Caco-2 (cell line): Measurements from ENCODE around the gene ADGRG1. TPM values are rescaled to one million over a fixed set of nuclear protein-coding genes. Genes with fewer than 3 reads are reported as not detected.

ENCODE experiments used
- BruUV-seq: library from RNA; stranded (reverse); fragments of 400-500 nt; replicated peaks from 2 replicates; lab custom pipeline; 2021; lab: Mats Ljungman, UMichigan
- CTCF ChIA-PET: fragments of 300-600 bp; sonication (Branson Sonifier 250); formaldehyde crosslinking; loops from one replicate; lab custom pipeline; 2022; ENCODE audit warnings: antibody characterized with exemption; lab: Charles Lee
- POLR2A ChIA-PET: fragments of 300-600 bp; sonication (Branson Sonifier 250); formaldehyde crosslinking; loops from one replicate; lab custom pipeline; 2022; ENCODE audit warnings: antibody characterized with exemption; lab: Charles Lee
- DNase-seq, 2 experiments: peaks; one replicate each; pipeline versions ENCODE4 v3.0.0 to v3.0.0-alpha.2; 2020 to 2022
- H3K27me3 ChIP-seq: replicated peaks from 2 replicates; pipeline ENCODE4 v1.6.0; 2011; ENCODE audit warnings: low read length; ENCODE audit not compliant: control insufficient read depth, insufficient read depth
- H3K36me3 ChIP-seq: 2 replicates; pipeline ENCODE4 v1.5.1; 2011; ENCODE audit warnings: low read length; ENCODE audit not compliant: control insufficient read depth, insufficient read depth
- H3K4me1 ChIP-seq: fragments of 250-450 bp; sonication (Bioruptor Pico); 2 replicates; pipeline ENCODE4 v1.5.1; 2020; ENCODE audit warnings: mild to moderate bottlenecking
- H3K4me3 ChIP-seq: 2 replicates; pipeline ENCODE4 v1.5.1; 2011; ENCODE audit warnings: low read depth, mild to moderate bottlenecking, control low read depth, low read length
- H3K9me3 ChIP-seq: fragments of 250-450 bp; sonication (Bioruptor Pico); 2 replicates; pipeline ENCODE4 v1.5.1; 2020; ENCODE audit warnings: mild to moderate bottlenecking, moderate library complexity
- H3K27ac Mint-ChIP-seq: one replicate; pipeline ENCODE4 v1.8.0; 2022; ENCODE audit warnings: mixed read lengths; ENCODE audit not compliant: unreplicated experiment
- H3K27me3 Mint-ChIP-seq: one replicate; pipeline ENCODE4 v1.8.0; 2022; ENCODE audit warnings: mixed read lengths; ENCODE audit not compliant: insufficient read depth, unreplicated experiment
- H3K36me3 Mint-ChIP-seq: one replicate; pipeline ENCODE4 v1.8.0; 2022; ENCODE audit warnings: mild to moderate bottlenecking, mixed read lengths; ENCODE audit not compliant: insufficient read depth, unreplicated experiment
- H3K4me1 Mint-ChIP-seq: one replicate; pipeline ENCODE4 v1.8.0; 2022; ENCODE audit warnings: low read depth, mixed read lengths; ENCODE audit not compliant: unreplicated experiment
- H3K4me3 Mint-ChIP-seq: one replicate; pipeline ENCODE4 v1.8.0; 2022; ENCODE audit warnings: mild to moderate bottlenecking, moderate library complexity, mixed read lengths; ENCODE audit not compliant: unreplicated experiment
- H3K9me3 Mint-ChIP-seq: one replicate; pipeline ENCODE4 v1.8.0; 2022; ENCODE audit warnings: mixed read lengths; ENCODE audit not compliant: unreplicated experiment
- CTCF ChIP-seq, 2 experiments: fragments of 200-600 bp in 1 of 2; IDR thresholded peaks; 1 replicate in 1 of 2; 2 replicates in 1 of 2; pipeline versions ENCODE4 v1.5.1 to v1.8.0; 2011 to 2022; ENCODE audit warnings: antibody characterized with exemption in 1 of 2, control low read depth in 1 of 2, inconsistent platforms in 1 of 2, low read depth in 1 of 2, low read length in 1 of 2, mild to moderate bottlenecking in 1 of 2, moderate library complexity in 1 of 2; ENCODE audit not compliant: insufficient read depth in 1 of 2, severe bottlenecking in 1 of 2, unreplicated experiment in 1 of 2
- intact Hi-C: fragments of 100-400 bp; cut with micrococcal nuclease; formaldehyde crosslinking; loops from one replicate; pipeline ENCODE4 v1.10.0; 2022; ENCODE audit not compliant: unreplicated experiment
- total RNA-seq: library from RNA; stranded (reverse); gene quantifications from 2 replicates; pipeline ENCODE4 v1.2.3, GENCODE V29; 2022

Gene ADGRG1
- total RNA-seq, 1 experiment from 2014 or later, result 195 TPM

GRCh38 chr16:57658878-57659674 lies 30.6 kb downstream of the ADGRG1 start:
- DNase-seq, result no peak
- ChIA-PET CTCF (no interaction called here), POLR2A (no interaction called here)
- no peaks in the 10 kb centered on the region for H3K27me3 ChIP-seq
- H3K27me3 Mint-ChIP-seq, result no peaks in the 10 kb centered on the region
- no peak overlapping the region for H3K4me3 Mint-ChIP-seq
- H3K9me3 Mint-ChIP-seq, result no peaks in the 10 kb centered on the region
- no peak for TF ChIP-seq CTCF (IDR thresholded peaks at IDR 0.05; ENCODE audit: insufficient read depth in 1 of 2, low read depth in 1 of 2, low read length in 1 of 2, severe bottlenecking in 1 of 2, unreplicated experiment in 1 of 2)
- no peak overlapping the region for H3K27ac Mint-ChIP-seq
- intact Hi-C loops, result no loop called here
- H3K4me1 ChIP-seq, result no peaks in the 10 kb centered on the region
- peaks cover 18% of the 10 kb centered on the region for H3K36me3 ChIP-seq
- no peaks in the 10 kb centered on the region for H3K9me3 ChIP-seq
- no peak overlapping the region for H3K4me3 ChIP-seq
- BruUV-seq, result no TSS peak
- H3K36me3 Mint-ChIP-seq, result peaks cover 31% of the 10 kb centered on the region
- no peaks in the 10 kb centered on the region for H3K4me1 Mint-ChIP-seq

GRCh38 chr16:57660715-57661463 lies 32.5 kb downstream of the ADGRG1 start:
- H3K4me3 Mint-ChIP-seq, result no peak overlapping the region
- intact Hi-C loops, result no loop called here

More at GRCh38 chr16:57660715-57661463, 32.5 kb downstream of the ADGRG1 start:
- Histone ChIP-seq H3K9me3 (no peaks in the 10 kb centered on the region), H3K36me3 (peaks cover 19% of the 10 kb centered on the region), H3K4me1 (no peaks in the 10 kb centered on the region), H3K27me3 (no peaks in the 10 kb centered on the region), H3K4me3 (no peak overlapping the region)
- ChIA-PET CTCF (no interaction called here), POLR2A (no interaction called here)
- Mint-ChIP-seq H3K36me3 (peaks cover 35% of the 10 kb centered on the region), H3K27ac (no peak overlapping the region), H3K27me3 (no peaks in the 10 kb centered on the region), H3K4me1 (no peaks in the 10 kb centered on the region), H3K9me3 (no peaks in the 10 kb centered on the region)
- no peak for TF ChIP-seq CTCF (IDR thresholded peaks at IDR 0.05; ENCODE audit: insufficient read depth in 1 of 2, low read depth in 1 of 2, low read length in 1 of 2, severe bottlenecking in 1 of 2, unreplicated experiment in 1 of 2)
- no peak for DNase-seq
- no TSS peak for BruUV-seq
